ENCODE results near the gene ADRA2C.

Gene ADRA2C

GRCh38 chr4:3814838-3815237, 48.7 kb downstream of the ADRA2C start:
- FAIRE-seq = peak; percentile 61

- FAIRE-seq = no peak
Measured at GRCh38 chr4:3816256-3816825, 50.2 kb downstream of the ADRA2C start.

GRCh38 chr4:3816983-3817960, 51.1 kb downstream of the ADRA2C start:
- no peak for FAIRE-seq

All from endometrium (tissue), 2 donors.